GM21723 (cell line): ENCODE data around the gene WFDC1.

Source experiments
- ATAC-seq: cut with Tn5 transposase; IDR thresholded peaks from one replicate; pipeline ENCODE4 v1.9.1; 2021; ENCODE audit warnings: mild to moderate bottlenecking, moderate library complexity; ENCODE audit not compliant: unreplicated experiment

The WFDC1 gene

DNA sequence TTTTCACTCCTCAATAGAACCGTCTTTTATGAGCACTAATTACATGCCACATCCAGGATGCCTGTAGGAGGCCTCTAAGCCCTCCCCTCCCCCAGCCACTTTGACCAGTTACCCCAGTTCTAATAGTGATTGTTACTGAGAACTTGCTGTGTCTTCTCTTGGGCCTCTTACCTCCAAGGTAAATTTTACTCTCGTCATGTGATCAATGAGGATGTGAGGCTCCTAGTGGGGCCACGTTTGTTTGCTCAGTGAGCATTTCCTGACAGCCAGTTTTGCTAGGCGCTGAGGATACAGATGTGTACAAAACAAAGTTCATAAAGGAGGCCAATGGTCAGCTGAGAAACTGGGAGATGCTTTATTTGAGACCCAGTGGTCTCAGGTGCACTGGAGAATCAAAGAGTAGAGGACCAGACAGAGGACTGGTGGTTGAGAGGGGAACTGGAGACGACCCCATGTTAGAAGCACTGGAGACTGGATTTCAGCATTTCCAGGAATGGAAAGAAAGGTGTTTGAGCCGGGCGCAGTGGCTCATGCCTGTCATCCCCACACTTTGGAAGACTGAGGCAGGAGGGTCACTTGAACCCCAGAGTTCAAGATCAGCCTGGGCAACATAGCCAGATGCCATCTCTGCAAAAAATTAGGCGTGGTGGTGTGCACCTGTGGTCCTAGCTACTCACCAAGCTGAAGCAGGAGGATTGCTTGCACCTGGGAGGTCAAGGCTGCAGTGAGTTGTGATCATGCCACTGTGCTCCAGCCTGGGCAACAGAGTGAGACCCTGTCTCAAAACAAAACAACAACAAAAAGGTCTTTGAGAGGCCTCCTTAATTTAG lies 76.3 kb downstream of the WFDC1 start:
- ATAC-seq, result no peak

DNA sequence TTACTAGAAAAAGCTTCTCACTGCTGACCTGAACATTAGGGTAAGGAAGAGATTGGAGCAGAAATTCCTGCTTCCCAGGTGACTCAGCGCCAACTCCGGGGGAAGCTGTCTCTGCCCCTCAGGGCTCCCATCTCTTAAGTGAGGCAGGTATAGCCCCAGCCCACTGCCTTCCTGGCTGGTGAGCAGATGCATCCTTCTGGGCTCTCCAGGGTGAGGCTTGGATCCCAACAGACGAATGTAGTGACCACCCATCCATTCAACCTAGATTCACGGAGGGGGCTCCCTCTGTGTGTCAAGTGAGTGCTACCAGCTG lies 76.8 kb downstream of the WFDC1 start:
- no peak for ATAC-seq

DNA sequence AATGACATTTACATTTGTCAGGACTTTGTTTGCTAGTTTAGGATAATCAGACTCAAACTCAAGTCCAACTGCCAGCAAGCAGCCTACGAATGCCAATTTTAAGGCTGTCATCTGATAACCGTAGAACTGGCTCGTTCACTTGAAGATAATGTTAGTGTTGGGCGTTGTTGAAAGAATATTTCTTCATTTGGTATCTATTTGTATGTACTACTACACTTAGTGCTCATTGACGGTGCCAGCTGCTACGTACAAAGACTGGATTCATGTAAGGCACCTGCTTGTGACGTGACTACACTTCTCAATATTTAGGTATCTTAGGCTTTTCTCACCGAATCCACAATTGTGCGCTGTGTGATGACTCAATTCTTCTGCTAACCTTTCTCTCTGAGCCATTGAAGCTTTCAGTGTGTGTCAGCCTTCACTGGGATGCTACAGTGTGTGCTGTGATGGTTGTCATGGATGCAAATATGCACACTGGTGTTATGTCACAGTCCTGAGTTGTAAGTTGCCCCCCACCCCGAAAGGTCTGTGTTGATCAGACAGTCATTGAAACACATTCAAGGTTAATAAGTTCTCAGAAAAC lies 79.3 kb downstream of the WFDC1 start:
- no peak for ATAC-seq

DNA sequence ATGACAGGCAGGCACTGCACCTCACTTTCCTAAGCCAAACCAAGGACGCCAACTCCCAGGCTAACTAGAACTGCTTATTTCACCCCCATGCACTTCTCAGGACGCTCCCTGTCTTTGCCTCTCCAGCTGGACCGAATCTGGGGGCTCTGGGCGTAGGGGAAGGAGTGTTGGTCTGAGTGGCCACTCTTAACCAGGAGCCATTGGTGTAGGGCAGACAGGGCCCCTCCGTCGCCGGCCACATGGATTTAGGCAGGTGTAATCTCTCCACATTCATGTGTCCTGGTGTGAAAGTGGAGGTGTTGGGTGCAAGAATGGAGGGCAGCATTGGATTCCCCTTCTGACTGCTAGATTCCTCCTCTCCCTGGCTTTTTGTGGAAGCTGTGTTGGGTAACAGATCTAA lies 83.4 kb downstream of the WFDC1 start:
- ATAC-seq, result no peak

DNA sequence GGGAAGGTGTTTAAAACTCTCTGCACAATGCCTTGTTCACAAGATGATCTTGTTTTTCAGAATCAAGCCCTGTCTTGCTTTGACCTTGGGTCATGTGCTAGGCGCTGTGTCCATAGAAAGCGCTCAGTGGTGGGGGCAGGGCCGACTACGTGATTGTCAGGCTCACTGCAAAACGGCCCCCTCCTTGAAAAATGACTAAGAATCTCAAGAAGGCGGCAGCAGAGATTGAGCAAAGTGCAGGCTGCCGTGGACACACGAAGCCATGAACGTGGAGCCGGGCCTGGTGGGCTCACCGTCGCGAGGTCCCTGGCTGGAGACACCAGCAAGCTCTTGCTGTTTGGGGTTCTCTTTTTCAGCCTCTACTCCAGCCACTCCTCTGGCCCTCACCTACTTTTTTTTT lies 83.9 kb downstream of the WFDC1 start:
- ATAC-seq, result no peak

DNA sequence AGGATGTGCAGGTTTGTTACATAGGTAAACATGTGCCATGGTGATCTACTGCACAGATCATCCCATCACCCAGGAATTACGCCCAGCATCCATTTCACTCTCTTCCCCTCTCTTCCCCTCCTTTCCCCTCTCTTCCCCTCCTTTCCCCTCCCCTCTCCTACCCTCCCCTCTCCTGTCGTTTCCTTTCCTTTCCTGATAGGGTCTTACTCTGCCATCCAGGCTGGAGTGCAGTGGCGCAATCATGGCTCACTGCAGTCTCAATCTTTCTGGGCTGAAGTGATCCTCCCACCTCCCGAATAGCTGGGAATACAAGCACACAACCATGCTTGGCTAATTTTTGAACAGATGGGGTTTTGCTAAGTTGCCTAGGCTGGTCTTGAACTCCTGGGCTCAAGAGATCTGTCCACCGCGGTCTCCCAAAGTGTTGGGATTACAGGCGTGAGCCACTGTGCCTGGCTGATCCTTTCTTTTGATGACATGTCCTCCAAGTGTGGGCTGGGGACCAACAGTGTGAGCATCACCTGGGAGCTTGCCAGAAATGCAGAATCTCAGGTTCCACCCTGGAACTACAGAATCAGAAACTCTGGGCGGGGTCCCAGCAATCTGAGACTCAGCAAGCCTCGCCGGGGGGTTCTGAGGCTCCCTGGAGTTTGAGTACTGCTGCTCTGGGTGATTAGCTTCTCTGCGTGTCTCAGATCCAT lies 84.5 kb downstream of the WFDC1 start:
- ATAC-seq, result no peak
